OCI-LY3 (cell line): ENCODE data around the gene ART1.

ENCODE experiments used
- CTCF ChIP-seq: fragments of 200-600, 300-600 bp; sonication (generic); IDR thresholded peaks from 2 replicates; pipeline ENCODE4 v1.5.1; 2014; ENCODE audit warnings: antibody characterized with exemption, low read length, low read depth
- EZH2phosphoT487 ChIP-seq: fragments of 200-600 bp; shearing (Covaris generic); IDR thresholded peaks from 2 replicates; pipeline ENCODE4 v1.6.1; 2018; ENCODE audit warnings: antibody characterized with exemption, mixed run types, low read depth

DNA sequence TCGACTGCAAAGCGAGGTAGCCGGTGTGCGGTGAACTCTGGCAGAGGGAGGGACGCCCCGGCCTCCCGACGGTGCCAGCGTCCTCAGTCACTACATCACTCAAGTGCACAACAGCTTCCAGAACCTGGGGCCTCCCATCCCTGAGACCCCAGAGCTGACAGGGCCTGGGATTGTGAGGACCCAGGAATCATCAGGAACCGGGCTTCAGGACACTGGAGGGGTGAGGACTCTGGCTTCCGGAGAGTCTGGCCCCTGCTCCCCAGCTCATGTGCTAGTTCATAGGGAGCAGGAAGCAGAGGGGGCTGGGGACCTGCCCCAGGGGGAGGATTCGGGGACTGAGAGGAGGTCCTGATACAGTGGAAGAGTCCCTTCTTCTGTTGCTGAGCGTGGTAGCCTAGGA is 7.7 kb upstream of the ART1 start:
- TF ChIP-seq CTCF (no peak), EZH2phosphoT487 (no peak)
